HG03342 (cell line): ENCODE measurements around the gene METRNL.

Experiments
- ATAC-seq: cut with Tn5 transposase; IDR thresholded peaks from one replicate; pipeline ENCODE4 v1.9.1; 2021; ENCODE audit warnings: mild to moderate bottlenecking, moderate library complexity; ENCODE audit not compliant: unreplicated experiment

METRNL gene

DNA sequence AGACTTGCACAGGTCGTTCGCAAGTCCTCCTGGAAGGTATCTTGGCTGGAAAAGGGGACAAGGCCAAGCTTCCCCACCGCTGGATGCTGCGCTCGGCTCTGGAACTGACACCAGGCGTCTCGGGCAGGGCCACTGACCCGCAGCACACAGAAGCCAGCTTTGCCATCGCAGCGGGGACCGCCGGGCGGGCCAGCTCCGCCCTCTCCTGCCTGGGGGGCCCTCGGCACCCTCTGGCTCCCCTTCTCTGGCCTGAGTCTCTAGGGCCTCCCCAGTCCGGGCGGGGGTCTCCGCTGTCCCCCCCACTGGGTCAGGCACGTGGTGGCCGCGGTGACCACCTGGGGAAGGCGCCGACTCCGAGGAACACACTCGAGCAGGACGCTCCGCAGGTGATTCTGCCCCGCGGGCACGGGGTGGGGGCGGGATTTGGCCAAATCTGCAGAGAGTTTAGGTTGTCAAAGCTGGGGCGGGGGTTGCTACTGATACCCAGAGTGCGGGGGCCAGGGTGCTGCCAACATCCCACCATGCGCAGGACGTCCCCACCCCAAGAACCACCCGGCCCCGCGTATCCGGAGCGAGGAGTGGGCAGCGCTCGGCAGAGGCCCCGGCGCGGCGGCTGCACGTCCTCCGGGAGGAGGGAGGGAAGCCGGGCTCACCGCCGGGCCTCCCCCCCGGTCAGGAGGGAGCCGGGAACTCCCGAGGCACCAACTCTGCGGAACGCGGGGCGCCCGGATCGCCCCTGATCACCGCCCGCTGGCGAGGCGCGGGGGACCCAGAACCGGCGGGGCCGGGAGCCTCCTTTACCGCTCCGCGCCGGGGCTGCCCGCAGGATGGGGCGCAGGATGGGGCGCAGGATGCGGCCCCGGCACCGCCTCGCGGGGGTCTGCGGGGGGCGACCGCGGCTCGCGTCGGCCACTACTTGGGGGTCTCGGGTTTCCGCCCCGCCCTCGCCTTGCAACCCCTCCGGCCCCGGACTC, 744 bp upstream of the METRNL start:
- no peak for ATAC-seq

DNA sequence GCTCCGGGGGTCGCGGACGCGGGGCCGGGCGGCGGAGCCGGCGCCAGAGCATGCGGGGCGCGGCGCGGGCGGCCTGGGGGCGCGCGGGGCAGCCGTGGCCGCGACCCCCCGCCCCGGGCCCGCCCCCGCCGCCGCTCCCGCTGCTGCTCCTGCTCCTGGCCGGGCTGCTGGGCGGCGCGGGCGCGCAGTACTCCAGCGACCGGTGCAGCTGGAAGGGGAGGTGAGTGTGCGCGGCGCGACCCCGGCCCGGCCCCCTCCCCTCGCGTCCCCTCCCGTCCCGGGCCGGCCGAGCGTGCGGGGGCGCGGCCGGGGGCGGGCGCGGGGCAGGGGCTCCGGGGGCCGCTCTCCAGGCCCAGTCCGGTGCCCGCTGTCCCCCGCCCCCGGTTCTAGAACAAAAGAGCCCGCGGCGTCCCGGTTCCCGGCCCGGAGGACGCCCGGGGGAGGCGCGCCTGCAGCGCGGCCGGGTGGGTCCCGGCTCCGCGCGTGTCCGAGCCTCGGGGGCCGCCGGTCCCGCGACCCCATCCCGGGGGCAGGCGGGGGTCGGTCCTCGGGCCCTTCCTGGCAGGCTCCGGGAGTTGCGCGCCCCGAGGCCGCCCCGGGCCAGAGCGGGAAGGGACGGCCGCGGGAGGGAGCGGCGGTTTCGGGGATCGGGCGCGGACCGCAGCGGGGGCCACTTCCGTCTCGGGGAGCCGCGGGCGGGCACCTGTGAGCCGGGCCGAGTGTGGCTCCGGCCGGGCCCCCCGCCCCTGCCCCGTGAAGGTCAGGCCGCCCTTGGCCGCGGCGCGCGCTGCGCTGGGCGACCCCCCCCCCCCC, 563 bp downstream of the METRNL start:
- ATAC-seq: peak; percentile 16

DNA sequence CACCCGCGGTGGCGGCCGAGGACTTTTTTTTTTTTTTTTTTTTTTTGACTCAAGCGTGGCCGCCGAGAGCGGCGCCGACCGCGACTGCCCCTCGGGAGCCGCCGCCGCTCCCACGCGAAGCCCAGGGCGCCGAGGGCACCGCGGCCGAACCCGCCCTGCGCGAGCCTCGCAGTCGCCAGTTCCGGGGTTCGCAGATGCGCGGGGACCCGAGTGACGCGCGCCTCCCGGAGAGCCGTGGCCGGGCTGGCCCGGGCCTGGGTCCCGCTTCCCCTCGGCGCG, 1.1 kb downstream of the METRNL start:
- ATAC-seq: no peak

DNA sequence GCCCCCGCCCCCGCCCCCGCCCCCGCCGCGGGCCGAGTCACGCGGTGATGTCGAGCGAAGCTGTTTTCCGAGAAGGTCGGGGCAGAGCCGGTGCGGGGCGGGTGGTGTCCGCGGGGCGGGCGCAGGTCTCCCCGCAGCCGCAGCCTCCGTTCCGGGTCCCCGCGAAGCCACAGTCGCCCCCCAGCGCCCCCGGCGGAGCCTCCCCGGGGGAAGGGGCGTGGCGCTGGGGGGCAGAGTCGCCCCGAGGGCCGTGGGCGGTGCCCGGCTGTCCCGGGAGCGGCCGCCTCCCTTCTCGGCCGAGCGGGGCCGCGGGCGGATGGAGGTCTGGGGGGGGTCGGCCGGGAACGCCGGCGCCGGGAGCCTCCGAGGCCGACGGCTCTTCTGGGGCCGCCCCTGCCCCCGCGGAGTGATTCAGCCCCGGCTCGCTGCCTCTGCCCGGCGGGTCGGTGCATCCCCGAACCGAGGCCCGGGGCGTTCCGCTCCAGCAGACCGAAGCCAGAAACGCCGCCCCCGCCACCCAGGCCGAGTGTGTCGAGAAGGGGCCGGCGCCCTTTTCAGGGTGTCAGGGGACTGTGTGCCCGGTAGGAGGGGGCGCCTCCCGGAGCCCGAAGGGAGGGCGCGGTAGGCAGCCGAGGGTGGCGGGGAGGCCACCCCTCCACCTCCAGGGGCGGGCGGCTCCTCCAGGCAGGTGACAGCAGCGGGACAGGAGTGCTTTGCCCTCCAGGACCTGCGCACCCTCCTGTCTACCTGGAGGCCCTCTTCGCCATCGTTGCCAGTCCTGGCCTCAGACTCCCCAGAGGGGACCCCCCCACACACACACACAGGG, 1.7 kb downstream of the METRNL start:
- no peak for ATAC-seq

DNA sequence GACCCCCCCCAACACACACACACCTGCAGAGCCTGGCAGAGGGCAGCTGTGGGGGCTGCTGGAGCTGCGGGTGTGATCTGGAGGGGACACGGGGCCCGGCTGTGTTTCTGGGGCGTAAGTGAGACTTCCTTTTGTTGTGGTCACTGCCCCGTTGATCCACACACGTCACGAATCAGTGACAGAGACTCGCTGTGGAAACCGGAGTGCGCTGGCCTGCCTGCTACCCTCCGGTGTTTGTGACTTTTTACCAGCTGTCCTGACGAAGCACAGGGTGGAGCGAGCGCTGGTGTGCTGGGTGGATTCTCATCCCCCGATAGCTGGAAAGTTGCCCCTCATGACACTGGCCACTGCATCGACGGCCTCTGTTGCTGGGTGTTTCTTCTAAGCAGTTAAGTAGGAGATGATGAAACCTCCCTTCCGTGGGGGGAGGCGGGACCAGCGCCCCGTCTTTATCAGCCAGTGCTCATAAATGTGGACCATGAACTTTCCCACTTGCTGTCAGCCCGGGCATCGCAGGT, 2.3 kb downstream of the METRNL start:
- no peak for ATAC-seq

DNA sequence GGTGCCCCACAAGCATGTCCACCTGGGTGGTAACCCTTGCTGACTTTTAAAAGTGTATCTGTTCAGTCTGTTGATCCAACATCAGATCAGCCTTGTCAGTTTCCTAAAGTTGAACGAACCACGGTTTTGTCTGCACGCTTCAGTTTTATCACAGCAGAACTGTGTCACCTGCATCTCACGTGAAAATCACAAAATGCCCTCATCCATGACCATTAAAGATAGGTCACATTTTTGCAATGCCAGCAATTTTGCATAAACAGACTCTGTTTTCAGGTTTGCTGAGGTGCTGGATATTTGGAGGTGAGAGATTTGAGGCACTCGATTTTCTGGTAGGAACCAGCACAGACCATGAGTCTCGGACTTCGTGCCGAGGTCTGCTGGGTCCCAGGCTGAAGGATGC, 3.0 kb downstream of the METRNL start:
- ATAC-seq: no peak

DNA sequence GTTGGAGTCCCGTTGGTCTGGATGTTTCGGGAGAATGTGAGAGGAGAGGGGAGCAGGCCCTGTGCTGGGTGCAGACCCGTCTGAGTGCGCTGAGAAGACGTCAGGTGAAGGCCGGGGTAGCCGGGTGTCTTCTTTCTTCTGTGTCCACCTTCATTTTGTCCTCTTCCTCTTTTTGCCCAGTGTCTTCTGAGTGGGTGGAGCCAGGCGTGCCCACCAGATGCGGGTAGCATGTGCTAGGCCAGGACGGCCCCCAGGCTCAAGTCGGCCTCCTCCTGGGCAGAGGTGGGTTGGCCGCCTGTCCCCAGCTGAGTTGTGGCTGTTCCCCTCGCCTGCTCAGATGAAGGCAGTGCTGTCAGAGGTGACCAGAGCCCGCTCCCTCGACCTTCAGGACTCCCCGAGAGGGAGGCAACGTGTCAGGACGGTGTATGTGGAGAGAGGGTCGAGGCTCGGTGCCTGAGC, 3.5 kb downstream of the METRNL start:
- no peak for ATAC-seq

DNA sequence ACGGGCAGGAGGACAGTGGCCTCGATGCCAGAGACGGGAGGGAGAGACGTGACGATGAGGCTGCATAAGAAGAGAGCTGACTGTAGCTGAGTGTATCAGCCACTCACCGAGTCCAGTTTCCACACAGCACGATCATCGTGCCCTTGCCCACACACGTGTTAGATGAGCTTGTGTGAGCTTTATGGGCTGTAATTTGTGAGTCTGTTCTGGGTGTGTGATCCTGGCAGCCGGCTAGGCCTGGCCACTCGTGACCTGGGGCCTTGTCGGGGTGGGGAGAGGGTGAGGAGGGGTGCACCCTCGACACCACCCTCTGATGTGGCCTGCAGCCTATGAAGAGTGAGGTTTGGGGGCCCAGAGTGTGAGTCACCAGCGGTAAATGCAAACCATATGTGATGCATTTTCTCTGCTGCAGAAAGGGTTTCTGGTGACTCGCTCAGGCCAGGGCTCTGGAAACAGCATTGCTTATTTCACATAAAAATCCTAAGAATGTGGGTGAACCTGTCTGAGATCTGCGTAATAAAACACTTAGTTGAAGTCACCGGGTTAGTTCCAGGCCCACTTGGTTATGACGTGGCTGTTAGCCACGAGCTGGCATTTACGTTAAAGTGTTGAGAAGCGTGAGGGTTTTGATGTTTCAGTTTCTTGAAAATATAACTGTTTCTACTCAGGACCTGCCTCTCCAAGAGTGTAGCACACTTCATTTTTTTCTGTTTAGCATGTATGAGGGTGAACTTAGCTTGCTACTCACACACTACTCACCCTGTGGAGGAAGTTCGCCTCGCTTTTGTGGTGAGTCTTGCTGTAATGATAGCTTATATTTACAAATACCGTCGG, 4.2 kb downstream of the METRNL start:
- ATAC-seq: no peak

DNA sequence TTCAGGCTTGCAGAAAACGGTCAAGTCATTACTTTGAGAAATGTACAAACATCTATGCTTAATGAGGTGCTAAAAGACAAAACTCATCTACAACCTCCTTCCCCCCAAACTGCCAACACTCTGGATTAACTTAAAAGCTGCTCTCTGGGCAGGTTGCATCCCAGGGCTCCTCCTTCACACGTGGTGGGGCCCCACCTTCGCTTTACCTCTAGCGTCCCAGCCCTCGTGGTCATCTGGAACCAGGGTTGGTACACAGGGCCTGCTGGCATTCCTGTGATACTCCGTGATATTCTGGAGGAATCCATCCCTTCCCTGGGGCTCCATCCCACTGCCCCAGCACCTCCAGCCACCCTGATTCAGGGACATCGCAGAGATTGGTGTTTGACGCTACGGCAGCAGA, 4.8 kb downstream of the METRNL start:
- ATAC-seq: no peak

DNA sequence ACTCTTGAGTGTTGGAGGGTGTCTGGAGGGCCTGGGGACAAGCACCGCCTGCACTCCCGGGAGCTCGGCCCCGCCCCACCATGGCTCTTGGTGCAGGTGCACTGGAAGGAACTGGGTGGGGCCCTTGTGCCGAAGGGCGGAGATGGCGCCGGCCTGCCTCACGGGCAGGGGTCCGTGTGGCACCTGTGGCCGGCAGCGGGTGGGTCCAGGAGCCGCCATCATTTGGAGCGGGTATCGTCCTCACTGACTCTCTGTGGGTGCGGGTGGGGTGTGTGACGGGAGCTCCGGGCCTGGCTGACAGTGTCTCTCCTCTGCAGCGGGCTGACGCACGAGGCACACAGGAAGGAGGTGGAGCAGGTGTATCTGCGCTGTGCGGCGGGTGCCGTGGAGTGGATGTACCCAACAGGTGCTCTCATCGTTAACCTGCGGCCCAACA, 5.2 kb downstream of the METRNL start:
- ATAC-seq: no peak

DNA sequence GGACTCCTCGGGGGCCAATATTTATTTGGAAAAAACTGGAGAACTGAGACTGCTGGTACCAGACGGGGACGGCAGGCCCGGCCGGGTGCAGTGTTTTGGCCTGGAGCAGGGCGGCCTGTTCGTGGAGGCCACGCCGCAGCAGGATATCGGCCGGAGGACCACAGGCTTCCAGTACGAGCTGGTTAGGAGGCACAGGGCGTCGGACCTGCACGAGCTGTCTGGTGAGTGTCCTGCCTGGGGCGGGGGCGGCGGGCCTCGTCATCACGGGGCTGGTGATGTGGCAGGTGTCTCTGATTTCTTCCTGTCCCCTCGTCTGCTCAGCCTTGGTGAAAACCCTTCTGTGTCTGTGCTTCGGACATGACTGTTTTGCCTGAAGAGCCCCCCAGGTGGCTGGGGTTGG, 5.7 kb downstream of the METRNL start:
- no peak for ATAC-seq

DNA sequence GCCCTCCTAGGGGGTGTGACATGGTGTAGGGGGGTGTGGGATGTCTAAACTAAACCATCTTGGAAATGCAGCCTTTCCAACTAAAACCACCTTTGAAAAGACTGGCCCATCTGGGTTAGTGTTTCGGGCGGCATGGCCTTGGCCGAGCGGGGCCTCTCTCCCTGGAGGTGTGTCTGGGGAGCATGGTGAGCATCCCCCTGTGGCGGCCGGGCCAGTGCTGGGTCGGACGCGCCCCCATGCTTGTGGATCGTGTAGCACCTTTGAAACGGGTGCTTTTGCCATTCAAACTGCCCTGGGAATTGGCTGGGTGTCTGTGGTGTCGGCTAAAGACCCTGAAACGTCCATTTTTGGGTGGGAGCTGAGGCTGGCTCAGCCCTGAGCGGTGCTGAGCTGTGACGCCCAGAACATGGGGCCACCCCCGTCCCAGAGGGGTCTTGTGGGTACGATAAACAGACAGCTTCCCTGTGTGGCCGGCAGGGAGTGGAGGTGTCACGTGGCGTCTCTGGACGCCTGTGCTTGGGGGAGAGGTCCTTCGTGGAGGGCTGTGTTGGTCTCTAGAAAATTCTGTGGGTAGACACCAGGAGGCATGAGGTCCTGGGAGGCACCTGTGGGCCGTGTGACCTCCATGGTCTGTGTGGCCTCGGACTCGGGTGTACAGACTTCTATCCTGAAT, 6.3 kb downstream of the METRNL start:
- no peak for ATAC-seq

DNA sequence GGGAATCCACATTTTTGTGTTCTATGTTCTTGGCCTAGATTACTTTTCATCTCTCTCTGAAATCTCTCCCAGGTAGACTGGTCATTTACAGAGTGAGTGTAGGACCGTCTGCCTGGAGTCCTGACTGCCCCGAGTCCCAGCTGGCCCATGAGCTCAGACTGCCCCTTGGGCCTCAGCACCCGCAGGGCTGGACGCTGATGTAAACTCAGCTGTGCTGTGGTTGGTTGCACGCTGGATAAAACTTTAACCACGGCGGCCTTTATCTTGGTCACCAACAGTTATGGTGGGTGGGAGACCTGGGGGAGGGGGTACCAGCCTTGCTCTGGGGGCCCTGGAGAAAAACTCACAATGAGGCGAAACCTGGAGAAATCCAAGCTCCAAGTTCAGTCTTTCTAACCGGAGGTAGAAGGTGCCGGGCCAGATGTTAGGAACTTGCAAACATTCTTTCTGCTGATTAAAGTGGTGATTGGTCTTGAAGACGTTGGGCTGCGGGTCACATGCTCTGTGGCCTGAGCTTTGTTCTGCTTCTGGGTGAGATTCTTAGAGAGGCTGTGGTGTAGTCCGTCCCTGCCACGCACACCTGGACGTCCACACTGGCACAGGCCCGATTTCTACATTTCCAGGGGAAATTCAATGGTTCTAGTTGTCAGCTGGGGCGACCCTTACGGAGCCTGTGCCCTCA, 6.9 kb downstream of the METRNL start:
- ATAC-seq: no peak

DNA sequence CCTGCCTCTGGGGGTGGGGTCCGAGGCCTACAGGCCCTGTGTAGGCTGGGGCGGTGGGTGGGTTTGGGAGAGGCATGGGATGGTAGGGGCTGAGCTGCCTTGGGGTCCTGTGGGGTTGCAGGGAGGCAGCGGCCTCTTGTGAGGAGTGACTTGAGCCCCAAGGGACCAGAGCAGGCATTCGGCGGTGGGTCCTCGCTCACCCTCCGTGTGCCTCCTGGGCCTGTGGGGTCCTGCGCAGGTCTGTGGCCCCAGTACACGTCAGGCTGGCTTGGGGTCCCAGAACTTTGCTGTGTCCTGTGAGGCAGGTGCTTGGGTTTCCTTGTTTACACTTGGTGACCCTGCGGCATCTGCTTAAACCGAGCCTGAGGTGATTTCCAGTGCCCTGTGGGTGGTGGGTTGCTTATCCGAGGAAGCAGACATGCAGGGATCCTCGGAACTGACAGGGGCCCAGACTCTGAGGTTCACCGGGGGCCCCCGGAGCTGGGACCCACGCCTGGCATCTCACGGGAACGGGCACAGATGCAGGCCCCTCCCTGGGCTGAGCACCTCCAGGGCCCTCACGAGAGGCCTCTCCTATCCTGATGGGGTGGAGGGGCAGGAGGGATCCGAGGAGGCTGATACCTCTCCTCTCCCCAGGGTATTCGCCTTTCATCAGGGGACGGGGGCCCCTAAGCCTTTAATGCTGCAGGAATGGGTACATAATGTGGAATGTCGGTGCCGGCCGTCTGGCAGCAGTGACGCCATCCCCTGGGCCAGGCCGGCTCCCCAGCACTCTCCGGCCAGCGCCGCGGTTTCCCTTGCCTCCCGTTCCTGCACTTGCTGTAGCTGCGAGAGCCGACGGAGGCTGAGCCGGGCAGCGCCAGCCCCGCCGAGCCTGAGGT, 7.7 kb downstream of the METRNL start:
- no peak for ATAC-seq

DNA sequence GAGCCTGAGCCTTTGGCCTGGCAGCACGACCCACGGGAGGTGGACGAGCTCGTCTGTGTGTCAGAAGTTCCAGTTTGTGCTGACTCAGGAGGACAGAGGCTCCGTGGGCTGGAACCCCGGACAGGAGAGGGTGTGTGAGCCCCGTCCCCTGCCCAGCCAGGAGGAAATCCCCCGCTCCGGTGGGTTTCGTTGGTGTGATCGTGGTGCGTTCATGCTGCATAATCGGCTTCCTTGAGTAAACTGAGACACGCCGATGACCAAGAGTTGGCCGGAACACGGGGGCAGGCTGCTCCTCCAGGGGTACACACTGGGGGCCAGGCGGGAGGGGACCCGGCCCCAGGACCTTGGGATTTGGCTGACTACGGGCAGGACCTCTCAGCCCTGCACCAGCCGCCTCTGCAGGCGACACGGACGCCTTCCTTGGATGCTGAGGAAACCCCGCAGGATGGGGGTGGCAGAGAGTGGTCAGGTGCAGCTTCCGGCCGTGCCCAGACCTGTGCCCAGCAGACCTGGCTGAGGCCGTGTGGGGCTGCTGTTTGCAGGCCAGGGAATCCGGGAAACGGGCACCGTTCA, 8.5 kb downstream of the METRNL start:
- ATAC-seq: no peak

DNA sequence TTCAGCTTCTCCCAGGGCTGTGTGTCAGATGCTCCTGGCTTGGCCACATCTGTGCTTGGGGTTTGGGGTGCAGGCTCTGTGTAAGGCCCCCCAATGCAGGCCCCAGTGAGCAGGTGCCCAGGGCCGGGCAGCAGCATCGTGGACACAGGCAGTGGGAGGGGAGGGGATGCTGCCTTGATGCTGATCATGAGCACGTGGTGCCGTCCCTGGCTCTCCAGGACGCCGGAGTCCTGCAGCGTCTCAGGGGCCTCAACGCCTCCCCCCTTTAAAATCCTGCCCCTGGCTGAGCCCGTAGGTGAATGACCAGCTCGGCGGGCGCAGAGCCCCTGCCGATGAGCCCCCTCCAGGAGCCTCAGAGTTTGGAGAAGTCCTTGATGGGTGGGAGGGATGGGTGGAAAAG, 9.0 kb downstream of the METRNL start:
- no peak for ATAC-seq

DNA sequence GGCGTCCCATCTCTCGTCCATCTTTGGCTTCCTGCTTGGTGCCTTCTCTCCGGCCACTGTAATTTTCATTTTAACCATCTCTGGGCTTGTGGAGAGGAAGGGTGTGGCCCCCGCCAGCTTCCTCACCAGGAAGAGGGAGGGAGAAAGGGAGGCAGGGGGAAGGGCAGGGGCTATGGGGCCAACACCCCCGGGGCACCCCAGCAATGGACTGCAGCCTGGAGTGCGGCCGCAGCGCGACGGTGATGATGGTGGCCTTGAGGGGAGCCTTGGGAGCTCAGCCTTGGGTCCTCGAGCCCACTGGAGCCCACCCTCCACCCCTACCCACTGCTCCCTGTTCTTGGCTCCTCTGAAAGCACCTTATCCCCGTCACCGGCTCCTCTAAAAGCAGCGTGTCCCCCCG, 9.5 kb downstream of the METRNL start:
- ATAC-seq: no peak
